CD4-positive, alpha-beta memory T cell (primary cell): ENCODE measurements around the gene ATP5F1E. TPM values are rescaled to one million over a fixed set of nuclear protein-coding genes. Genes with fewer than 3 reads are reported as not detected.

Experiments
- CTCF ChIA-PET: fragments of 350-600 bp; sonication (Branson Sonifier 250); formaldehyde crosslinking; loops from one replicate; lab custom pipeline; 2021; ENCODE audit warnings: inconsistent platforms; ENCODE audit not compliant: partially characterized antibody; lab: Charles Lee
- POLR2A ChIA-PET: fragments of 350-600 bp; sonication (Branson Sonifier 250); formaldehyde crosslinking; loops from one replicate; lab custom pipeline; 2021; ENCODE audit not compliant: partially characterized antibody; lab: Charles Lee
- DNase-seq, 5 donors: peaks; one replicate each; pipeline versions ENCODE4 v3.0.0 to v3.0.0-alpha.2; 2020 to 2022; ENCODE audit warnings: mixed read lengths in 1 of 5
- H3K27ac ChIP-seq: one replicate; pipeline ENCODE4 v1.7.0; 2013; ENCODE audit warnings: low read depth, low read length
- H3K27me3 ChIP-seq: 2 replicates; pipeline ENCODE4 v1.7.0; 2013; ENCODE audit warnings: mild to moderate bottlenecking, low read length, moderate library complexity; ENCODE audit not compliant: insufficient read depth
- H3K36me3 ChIP-seq: 2 replicates; pipeline ENCODE4 v1.7.0; 2013; ENCODE audit warnings: mild to moderate bottlenecking, low read length, moderate library complexity; ENCODE audit not compliant: insufficient read depth
- H3K4me1 ChIP-seq: 2 replicates; pipeline ENCODE4 v1.7.0; 2013; ENCODE audit warnings: mild to moderate bottlenecking, low read length, moderate library complexity; ENCODE audit not compliant: insufficient read depth
- H3K4me3 ChIP-seq, 2 donors: one replicate each; pipeline ENCODE4 v1.7.0; 2013; ENCODE audit warnings: low read length in 2 of 2, mild to moderate bottlenecking in 1 of 2
- H3K9me3 ChIP-seq, 2 donors: one replicate each; pipeline ENCODE4 v1.7.0; 2013; ENCODE audit warnings: low read length in 2 of 2, control low read depth in 1 of 2; ENCODE audit not compliant: control insufficient read depth in 1 of 2
- H3K27ac Mint-ChIP-seq, 7 donors: one replicate each; pipeline ENCODE4 v1.8.0; 2020 to 2021; ENCODE audit warnings: mixed read lengths in 7 of 7, mild to moderate bottlenecking in 6 of 7, inconsistent platforms in 3 of 7, moderate library complexity in 3 of 7
- H3K27me3 Mint-ChIP-seq, 2 donors: one replicate each; pipeline ENCODE4 v1.8.0; 2020 to 2021; ENCODE audit warnings: mixed read lengths in 2 of 2
- H3K36me3 Mint-ChIP-seq, 2 donors: one replicate each; pipeline ENCODE4 v1.8.0; 2020 to 2021; ENCODE audit warnings: mixed read lengths in 2 of 2, inconsistent platforms in 1 of 2, mild to moderate bottlenecking in 1 of 2
- H3K4me1 Mint-ChIP-seq, 4 donors: one replicate each; pipeline ENCODE4 v1.8.0; 2020 to 2021; ENCODE audit warnings: mixed read lengths in 4 of 4, mild to moderate bottlenecking in 1 of 4
- H3K4me3 Mint-ChIP-seq, 8 donors: one replicate each; pipeline ENCODE4 v1.8.0; 2020 to 2021; ENCODE audit warnings: mixed read lengths in 8 of 8, mild to moderate bottlenecking in 7 of 8, moderate library complexity in 6 of 8, inconsistent platforms in 3 of 8
- H3K9me3 Mint-ChIP-seq, 8 donors: one replicate each; pipeline ENCODE4 v1.8.0; 2020 to 2021; ENCODE audit warnings: mixed read lengths in 8 of 8, mild to moderate bottlenecking in 5 of 8, inconsistent platforms in 3 of 8, moderate library complexity in 1 of 8
- intact Hi-C: fragments of 100-400 bp; cut with micrococcal nuclease; formaldehyde crosslinking; loops from one replicate; pipeline ENCODE4 v1.15.1; 2023
- polyA plus RNA-seq, 2 donors: library from polyadenylated mRNA; unstranded; fragments of 300-500 nt; fragmentation: Illumina TruSeq; gene quantifications; one replicate each; pipeline ENCODE4 v1.2.3, GENCODE V29; 2021
- total RNA-seq, 2 experiments: library from RNA; stranded (reverse); gene quantifications; one replicate each; pipeline ENCODE4 v1.2.3, GENCODE V29; 2021

The ATP5F1E gene
- total and polyA plus RNA-seq, 4 experiments from 2014 or later: 76.9 to 102 (median 80.9) TPM

DNA sequence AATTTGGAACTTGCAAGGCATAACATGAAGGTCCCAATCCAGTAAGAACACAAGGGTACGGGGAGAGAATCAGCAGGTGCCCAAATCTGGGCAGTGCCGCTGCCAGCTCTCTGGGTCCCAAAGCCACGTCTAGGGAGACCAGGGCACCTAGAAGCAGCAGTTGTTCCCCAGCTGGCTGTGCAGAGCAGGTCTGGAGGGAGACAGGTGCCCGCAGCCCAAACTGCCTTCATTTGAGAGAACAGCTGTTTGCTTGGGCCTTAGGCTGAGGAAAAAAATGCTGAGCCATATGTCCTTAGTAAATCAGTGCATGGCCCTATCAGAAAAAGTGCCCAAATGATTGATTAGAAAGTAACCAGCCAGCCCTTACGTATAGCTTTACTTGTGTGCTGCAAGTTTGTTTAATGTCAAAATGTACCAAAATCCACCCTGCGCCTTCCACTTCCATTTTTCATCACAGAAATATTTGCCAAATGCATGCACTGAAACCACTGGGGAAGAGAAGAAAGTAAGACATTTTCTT is 19.6 kb upstream of the ATP5F1E start:
- Histone ChIP-seq H3K4me1 (no peaks in the 10 kb centered on the region), H3K27me3 (no peaks in the 10 kb centered on the region), H3K4me3 (no peak overlapping the region), H3K36me3 (no peaks in the 10 kb centered on the region), H3K9me3 (no peaks in the 10 kb centered on the region), H3K27ac (no peak overlapping the region)
- H3K4me3 Mint-ChIP-seq: no peak overlapping the region
- H3K9me3 Mint-ChIP-seq: peaks cover 0 to 3% (median 0%) of the 10 kb centered on the region in 8 donors
- CTCF ChIA-PET: no interaction called here
- H3K4me1 Mint-ChIP-seq: peaks cover 6 to 12% (median 9%) of the 10 kb centered on the region in 4 donors
- H3K27ac Mint-ChIP-seq: no peak overlapping the region
- POLR2A ChIA-PET: no interaction called here
- H3K27me3 Mint-ChIP-seq: peaks cover 4 to 22% of the 10 kb centered on the region in 2 donors
- H3K36me3 Mint-ChIP-seq: no peaks in the 10 kb centered on the region
- DNase-seq: no peak
- intact Hi-C loops: no loop called here

DNA sequence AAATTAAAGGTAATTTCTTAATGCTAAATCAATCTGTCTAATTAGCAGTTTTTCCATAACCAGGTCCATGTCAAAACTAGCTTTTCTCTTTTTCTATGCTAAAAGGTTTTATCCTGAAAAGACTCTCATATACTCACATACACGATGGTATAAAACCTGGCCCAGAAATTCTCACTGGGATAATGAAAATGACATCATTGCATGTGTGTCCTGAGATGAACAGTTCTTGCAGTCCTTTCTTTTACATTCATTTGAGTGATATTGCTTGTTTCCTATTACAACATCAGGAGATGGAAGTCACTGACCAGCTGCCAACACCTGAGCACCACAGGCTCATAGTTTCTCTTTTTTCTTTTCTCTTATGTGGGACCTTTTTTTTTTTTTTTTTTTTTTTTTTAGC is 18.3 kb upstream of the ATP5F1E start:
- Mint-ChIP-seq H3K4me1 (peaks cover 6 to 12% (median 9%) of the 10 kb centered on the region in 4 donors), H3K4me3 (no peak overlapping the region), H3K27me3 (peaks cover 2 to 22% of the 10 kb centered on the region in 2 donors), H3K27ac (no peak overlapping the region), H3K36me3 (no peaks in the 10 kb centered on the region), H3K9me3 (peaks cover 0 to 2% (median 0%) of the 10 kb centered on the region in 8 donors)
- intact Hi-C loops: no loop called here
- Histone ChIP-seq H3K4me1 (no peaks in the 10 kb centered on the region), H3K36me3 (no peaks in the 10 kb centered on the region), H3K9me3 (no peaks in the 10 kb centered on the region), H3K4me3 (no peak overlapping the region), H3K27ac (no peak overlapping the region), H3K27me3 (no peaks in the 10 kb centered on the region)
- ChIA-PET CTCF (interaction anchor here (0.9 kb wide), 1 partner anchor 79 kb away, joined by 3 read pairs; no protein-coding TSS in a partner anchor), POLR2A (no interaction called here)
- no peak for DNase-seq

DNA sequence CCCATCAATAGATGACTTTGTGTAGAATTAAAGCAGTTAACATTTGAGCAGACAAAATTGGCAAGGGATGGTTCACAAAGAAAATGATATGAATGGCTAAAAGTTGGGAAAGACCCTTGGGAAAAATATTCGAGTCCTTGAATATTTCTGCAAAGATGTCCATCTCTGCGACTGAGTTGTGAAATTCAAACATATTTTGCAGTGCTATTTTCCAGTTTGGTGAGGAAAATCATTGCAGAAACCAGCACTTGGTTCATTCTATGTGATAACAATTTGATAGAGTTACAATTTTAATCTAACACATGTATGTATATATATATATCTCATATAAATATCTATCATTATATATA is 16.5 kb upstream of the ATP5F1E start:
- Histone ChIP-seq H3K36me3 (no peaks in the 10 kb centered on the region), H3K27ac (no peak overlapping the region), H3K9me3 (no peaks in the 10 kb centered on the region), H3K4me1 (peaks cover 3% of the 10 kb centered on the region), H3K4me3 (no peak overlapping the region), H3K27me3 (no peaks in the 10 kb centered on the region)
- DNase-seq: no peak
- Mint-ChIP-seq H3K4me1 (peaks cover 12 to 27% (median 15%) of the 10 kb centered on the region in 4 donors), H3K9me3 (peaks cover 0 to 2% (median 0%) of the 10 kb centered on the region in 8 donors), H3K4me3 (no peak overlapping the region), H3K36me3 (no peaks in the 10 kb centered on the region), H3K27ac (no peak overlapping the region), H3K27me3 (peaks cover 0 to 15% of the 10 kb centered on the region in 2 donors)
- CTCF ChIA-PET: no interaction called here
- intact Hi-C loops: no loop called here
- POLR2A ChIA-PET: no interaction called here

DNA sequence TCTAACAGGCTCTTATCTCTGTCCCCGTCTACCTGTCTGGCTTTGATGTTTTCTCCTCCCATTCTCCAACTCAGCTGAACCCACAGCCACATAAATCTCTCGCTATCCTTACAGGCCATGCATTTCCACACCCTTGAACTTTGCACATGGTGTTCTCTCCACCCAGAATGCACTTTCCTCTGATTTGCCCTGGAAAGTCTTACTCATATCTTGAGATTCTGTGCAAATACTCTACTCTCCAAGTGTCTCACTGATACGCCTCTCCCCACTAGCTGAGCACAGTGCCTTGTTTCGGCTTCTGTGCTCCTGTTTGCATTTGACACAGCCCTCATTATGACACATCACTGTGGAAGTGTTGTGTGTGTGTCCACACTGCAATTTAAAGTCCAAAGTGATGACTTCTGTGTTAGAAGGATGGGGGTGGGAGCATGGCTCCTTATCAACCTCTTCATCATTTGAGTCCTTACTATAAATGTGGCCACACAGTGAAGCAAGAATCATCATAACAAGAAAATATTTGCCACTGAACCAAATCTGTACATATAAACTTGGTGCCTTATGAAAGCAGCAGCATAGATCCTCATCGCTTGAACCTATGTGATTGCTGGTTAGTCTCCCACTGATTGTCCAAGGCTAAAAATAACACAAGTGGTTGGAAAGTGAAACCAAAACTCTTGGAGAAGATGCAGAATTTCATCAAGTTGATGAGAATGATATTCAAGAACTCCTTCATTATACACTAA is 16.0 kb upstream of the ATP5F1E start:
- intact Hi-C loops: no loop called here
- H3K4me3 ChIP-seq: no peak overlapping the region
- H3K27me3 Mint-ChIP-seq: peaks cover 0 to 10% of the 10 kb centered on the region in 2 donors
- ChIA-PET CTCF (no interaction called here), POLR2A (no interaction called here)
- no peak overlapping the region for H3K27ac Mint-ChIP-seq
- H3K36me3 Mint-ChIP-seq: no peaks in the 10 kb centered on the region
- peak overlapping the region in 3 of 8 donors; percentile 0 to 31 (median 9) for H3K4me3 Mint-ChIP-seq
- no peak for DNase-seq
- H3K27ac ChIP-seq: no peak overlapping the region
- H3K36me3 ChIP-seq: no peaks in the 10 kb centered on the region
- peaks cover 9% of the 10 kb centered on the region for H3K4me1 ChIP-seq
- peaks cover 15 to 32% (median 20%) of the 10 kb centered on the region in 4 donors for H3K4me1 Mint-ChIP-seq
- no peaks in the 10 kb centered on the region for H3K9me3 ChIP-seq
- H3K9me3 Mint-ChIP-seq: peaks cover 0 to 2% (median 0%) of the 10 kb centered on the region in 8 donors
- no peaks in the 10 kb centered on the region for H3K27me3 ChIP-seq

DNA sequence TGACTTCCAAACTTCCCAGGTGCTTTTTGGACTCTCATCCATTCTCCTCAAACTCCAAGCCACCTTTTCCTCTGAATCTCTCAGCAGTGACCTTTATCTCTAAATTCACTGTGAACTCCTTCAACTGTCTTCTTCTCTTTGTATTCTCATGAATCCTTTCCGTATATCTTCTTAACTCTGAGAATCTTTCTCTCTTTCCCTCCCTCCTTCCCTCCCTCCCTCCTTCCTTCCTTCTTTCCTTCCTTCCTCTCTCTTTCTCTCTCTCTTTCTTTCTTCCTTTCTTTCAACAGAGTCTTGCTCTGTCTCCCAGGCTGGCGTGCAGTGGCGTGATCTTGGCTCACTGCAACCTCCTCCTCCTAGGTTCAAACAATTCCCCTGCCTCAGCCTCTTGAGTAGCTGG is 14.7 kb upstream of the ATP5F1E start:
- no peak overlapping the region for H3K27ac ChIP-seq
- H3K36me3 ChIP-seq: no peaks in the 10 kb centered on the region
- H3K27me3 ChIP-seq: no peaks in the 10 kb centered on the region
- Mint-ChIP-seq H3K27ac (no peak overlapping the region), H3K4me1 (peaks cover 15 to 38% (median 23%) of the 10 kb centered on the region in 4 donors), H3K27me3 (peaks cover 0 to 6% of the 10 kb centered on the region in 2 donors), H3K4me3 (peak overlapping the region in 1 of 8 donors; percentile 11), H3K36me3 (no peaks in the 10 kb centered on the region), H3K9me3 (peaks cover 0 to 2% (median 0%) of the 10 kb centered on the region in 8 donors)
- no peak for DNase-seq
- ChIA-PET CTCF (interaction anchor here (1.6 kb wide), 1 partner anchor 8 kb away, joined by 4 read pairs; no protein-coding TSS in a partner anchor), POLR2A (interaction anchor here (1.9 kb wide), 1 partner anchor 15 kb away, joined by 4 read pairs; no protein-coding TSS in a partner anchor)
- H3K9me3 ChIP-seq: no peaks in the 10 kb centered on the region
- peaks cover 13% of the 10 kb centered on the region for H3K4me1 ChIP-seq
- intact Hi-C loops: no loop called here
- no peak overlapping the region for H3K4me3 ChIP-seq

DNA sequence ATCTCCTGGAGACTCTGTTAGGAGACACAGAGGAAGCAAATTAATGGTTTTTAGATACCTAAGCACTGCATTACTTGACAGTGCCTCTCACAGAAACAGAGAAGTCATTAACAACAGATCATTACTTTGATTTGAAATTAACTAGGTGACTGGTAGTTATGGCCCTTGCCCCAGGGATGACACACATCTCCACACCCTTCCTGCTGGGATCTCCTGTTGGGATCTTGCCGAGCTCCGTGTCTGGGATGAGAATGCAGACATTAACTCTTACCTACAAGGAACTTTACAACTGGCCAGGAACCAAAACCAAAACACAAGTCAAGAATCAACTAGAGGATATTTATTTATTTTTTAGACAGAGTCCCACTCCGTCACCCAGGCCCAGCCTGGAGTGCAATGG is 12.7 kb upstream of the ATP5F1E start:
- Histone ChIP-seq H3K9me3 (no peaks in the 10 kb centered on the region), H3K4me1 (peaks cover 34% of the 10 kb centered on the region), H3K36me3 (no peaks in the 10 kb centered on the region), H3K27me3 (no peaks in the 10 kb centered on the region), H3K27ac (no peak overlapping the region), H3K4me3 (no peak overlapping the region)
- Mint-ChIP-seq H3K36me3 (peaks cover 0 to 4% of the 10 kb centered on the region in 2 donors), H3K27me3 (no peaks in the 10 kb centered on the region), H3K4me3 (peak overlapping the region in 1 of 8 donors; percentile 20), H3K9me3 (peaks cover 0 to 2% (median 0%) of the 10 kb centered on the region in 8 donors), H3K27ac (peak overlapping the region in 5 of 7 donors; percentile 75 to 97 (median 91)), H3K4me1 (peaks cover 27 to 59% (median 41%) of the 10 kb centered on the region in 4 donors)
- DNase-seq: no peak
- intact Hi-C loops: loop anchor here (5.0 kb wide), 1 partner anchor 78 kb away; no protein-coding TSS in a partner anchor
- ChIA-PET POLR2A (no interaction called here), CTCF (no interaction called here)

DNA sequence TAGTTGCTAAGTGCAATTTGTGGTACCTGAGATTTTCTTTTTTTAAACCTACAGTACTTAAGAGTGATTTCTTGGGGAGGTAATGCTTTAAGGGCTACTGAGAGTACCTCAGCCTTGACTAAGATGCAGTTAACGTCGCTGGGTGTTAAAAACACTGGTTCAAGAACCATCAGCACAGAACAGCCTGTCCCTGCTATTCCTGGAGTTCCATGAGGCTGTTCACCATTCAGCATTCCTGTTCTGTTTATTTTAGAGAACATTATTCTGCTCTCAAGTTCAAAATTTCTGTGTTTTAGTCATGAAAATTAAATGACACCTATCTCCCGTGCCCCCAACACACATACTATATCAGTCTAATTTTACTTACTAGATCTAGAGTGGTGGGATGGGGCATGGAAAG is 12.2 kb upstream of the ATP5F1E start:
- Histone ChIP-seq H3K4me1 (peaks cover 39% of the 10 kb centered on the region), H3K27ac (no peak overlapping the region), H3K36me3 (no peaks in the 10 kb centered on the region), H3K9me3 (no peaks in the 10 kb centered on the region), H3K4me3 (no peak overlapping the region), H3K27me3 (no peaks in the 10 kb centered on the region)
- Mint-ChIP-seq H3K9me3 (peaks cover 0 to 2% (median 0%) of the 10 kb centered on the region in 8 donors), H3K27ac (peak overlapping the region in 4 of 7 donors; percentile 91 to 97 (median 95)), H3K4me3 (peak overlapping the region in 1 of 8 donors; percentile 49), H3K4me1 (peaks cover 30 to 64% (median 46%) of the 10 kb centered on the region in 4 donors), H3K27me3 (no peaks in the 10 kb centered on the region), H3K36me3 (peaks cover 0 to 4% of the 10 kb centered on the region in 2 donors)
- CTCF ChIA-PET: interaction anchor here (2.1 to 2.2 kb wide), 2 partner anchors 11 to 178 kb away, joined by 9 to 12 read pairs; no protein-coding TSS in a partner anchor
- POLR2A ChIA-PET: interaction anchor here (1.0 to 4.9 kb wide), 3 partner anchors 12 to 155 kb away, joined by 4 to 104 read pairs (median 19); partner anchors contain the start of gene ATP5F1E
- intact Hi-C loops: loop anchor here (5.0 kb wide), 1 partner anchor 78 kb away; no protein-coding TSS in a partner anchor
- no peak for DNase-seq
